Measurements from ENCODE around the gene GATC.

Gene GATC

DNA sequence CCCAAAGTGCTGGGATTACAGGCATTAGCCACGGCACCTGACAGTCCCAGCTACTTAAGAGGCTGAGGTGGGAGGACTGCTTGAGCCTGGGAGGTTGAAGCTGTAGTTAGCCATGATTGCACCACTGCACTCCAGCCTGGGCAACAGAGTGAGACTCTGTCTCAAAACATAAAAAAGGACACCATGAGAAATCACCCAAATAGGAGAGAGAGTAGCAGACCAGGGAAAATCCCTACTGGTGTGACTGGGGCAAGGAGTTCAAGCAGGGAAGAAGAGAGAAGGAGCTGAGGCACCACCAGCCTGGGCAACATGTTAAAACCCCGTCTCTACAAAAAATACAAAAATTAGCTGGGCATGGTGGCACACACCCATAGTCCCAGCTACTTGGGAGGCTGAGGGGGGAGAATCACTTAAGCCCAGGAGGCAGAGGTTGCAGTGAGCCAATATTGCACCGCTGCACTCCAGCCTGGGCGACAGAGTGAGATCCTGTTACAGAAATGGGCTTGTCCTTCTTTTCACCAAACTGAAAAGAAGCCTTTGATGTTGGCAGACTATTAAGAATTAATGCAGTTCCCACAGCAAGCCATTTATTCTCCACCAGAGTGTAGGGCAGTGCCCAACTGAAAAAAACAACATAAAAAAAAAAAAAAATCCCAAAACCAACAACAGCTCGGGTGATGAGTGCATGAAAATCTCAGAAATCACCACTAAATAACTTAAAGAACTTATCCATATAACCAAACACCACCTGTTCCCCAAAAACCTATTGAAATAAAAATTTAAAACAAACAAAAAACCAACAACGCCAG lies 27.8 kb downstream of the GATC start:
- peak overlapping the region; percentile 14; the same call in 1 of the 2 replicates for H3K27ac ChIP-seq
- TF ChIP-seq, protein P1, sequence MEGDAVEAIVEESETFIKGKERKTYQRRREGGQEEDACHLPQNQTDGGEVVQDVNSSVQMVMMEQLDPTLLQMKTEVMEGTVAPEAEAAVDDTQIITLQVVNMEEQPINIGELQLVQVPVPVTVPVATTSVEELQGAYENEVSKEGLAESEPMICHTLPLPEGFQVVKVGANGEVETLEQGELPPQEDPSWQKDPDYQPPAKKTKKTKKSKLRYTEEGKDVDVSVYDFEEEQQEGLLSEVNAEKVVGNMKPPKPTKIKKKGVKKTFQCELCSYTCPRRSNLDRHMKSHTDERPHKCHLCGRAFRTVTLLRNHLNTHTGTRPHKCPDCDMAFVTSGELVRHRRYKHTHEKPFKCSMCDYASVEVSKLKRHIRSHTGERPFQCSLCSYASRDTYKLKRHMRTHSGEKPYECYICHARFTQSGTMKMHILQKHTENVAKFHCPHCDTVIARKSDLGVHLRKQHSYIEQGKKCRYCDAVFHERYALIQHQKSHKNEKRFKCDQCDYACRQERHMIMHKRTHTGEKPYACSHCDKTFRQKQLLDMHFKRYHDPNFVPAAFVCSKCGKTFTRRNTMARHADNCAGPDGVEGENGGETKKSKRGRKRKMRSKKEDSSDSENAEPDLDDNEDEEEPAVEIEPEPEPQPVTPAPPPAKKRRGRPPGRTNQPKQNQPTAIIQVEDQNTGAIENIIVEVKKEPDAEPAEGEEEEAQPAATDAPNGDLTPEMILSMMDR (IDR thresholded peaks at IDR 0.05), result no peak
- no peak for TF ChIP-seq ZFX (IDR thresholded peaks at IDR 0.05; ENCODE audit: borderline replicate concordance)

DNA sequence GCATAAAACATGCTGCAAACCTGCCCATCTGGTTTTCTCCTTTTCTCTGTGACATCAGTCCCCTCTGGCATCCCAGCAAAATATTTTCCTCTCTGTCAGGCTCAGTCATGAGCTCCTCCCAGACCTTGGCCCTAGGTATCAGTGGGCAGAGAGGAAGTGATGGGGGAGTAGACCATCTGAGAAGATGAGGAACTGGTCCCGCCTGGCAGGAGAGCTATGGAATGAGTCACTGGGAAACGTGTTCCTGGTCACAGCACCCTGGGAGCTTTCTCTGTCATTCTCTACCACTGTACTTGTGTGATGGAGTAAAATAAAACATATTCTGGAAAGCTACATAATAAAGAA lies 28.3 kb downstream of the GATC start:
- no peak for TF ChIP-seq ZFX (IDR thresholded peaks at IDR 0.05; ENCODE audit: borderline replicate concordance)
- TF ChIP-seq, protein P1 (IDR thresholded peaks at IDR 0.05), result no peak
- peak overlapping the region; percentile 14; the same call in 1 of the 2 replicates for H3K27ac ChIP-seq

DNA sequence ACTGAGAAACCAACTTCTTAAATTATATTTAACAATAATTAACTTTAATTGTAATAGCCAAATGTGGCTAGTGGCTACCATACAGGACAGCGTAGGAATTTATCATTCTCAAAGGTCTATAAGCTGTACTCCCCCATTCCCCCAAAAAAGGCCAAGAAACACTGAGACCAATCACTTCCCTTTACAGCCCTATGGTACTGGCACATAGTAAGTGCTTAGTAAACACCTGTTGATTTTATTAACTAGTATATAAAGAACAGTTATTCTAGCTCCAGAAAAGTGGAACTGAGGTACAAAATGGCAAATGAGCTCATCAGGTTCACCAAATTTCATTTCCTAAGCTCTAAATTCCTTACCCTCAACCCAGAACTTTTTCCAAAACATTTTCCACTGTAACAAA lies 29.4 kb downstream of the GATC start:
- no peak for TF ChIP-seq ZFX (IDR thresholded peaks at IDR 0.05; ENCODE audit: borderline replicate concordance)
- TF ChIP-seq, protein P1 (IDR thresholded peaks at IDR 0.05), result no peak
- no peak overlapping the region for H3K27ac ChIP-seq

DNA sequence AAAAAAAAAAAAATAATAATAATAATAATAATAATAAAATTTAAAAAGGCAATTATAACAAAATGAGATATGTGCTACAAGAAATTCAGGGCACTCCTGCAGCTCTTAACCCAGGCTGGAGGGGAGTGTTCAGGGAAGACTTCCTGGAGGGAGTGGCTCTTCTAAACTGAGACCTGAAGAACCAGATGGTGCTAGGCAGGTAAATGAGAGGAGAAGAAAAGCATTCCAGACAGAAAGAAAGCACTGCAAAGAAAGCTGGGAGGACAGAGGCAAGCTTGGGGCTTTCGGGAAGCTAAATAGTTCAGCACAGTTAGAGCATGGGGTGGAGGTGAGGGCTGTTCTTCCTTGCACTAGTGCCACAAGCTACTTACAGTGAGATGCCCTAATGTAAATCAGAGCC lies 33.2 kb downstream of the GATC start:
- H3K27ac ChIP-seq, result no peak overlapping the region

DNA sequence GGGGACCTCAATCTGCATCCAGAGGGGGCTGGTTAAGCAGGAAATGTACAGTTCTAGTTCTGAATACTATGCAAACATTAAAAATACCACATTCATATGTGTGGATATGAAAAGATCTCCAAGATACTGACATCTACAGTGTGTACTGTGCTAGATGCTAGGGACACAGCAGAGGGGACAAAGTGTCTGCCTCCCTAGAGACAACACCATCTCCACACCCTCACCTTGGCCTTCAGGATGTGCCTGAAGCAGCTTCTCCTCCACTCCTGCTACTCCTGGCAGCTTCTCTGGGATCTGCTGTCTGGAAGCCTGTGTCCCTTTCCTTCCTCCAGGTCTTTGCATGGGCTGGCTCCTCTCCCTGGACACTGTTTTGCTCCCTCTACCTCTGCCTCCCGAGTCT lies 34.0 kb downstream of the GATC start:
- TF ChIP-seq, protein P1 (IDR thresholded peaks at IDR 0.05), result no peak
- no peak for TF ChIP-seq ZFX (IDR thresholded peaks at IDR 0.05; ENCODE audit: borderline replicate concordance)
- no peak overlapping the region for H3K27ac ChIP-seq

More for the DNA sequence above, 33.2 kb downstream of the GATC start:
- TF ChIP-seq, protein P1 (IDR thresholded peaks at IDR 0.05), result no peak
- no peak for TF ChIP-seq ZFX (IDR thresholded peaks at IDR 0.05; ENCODE audit: borderline replicate concordance)

DNA sequence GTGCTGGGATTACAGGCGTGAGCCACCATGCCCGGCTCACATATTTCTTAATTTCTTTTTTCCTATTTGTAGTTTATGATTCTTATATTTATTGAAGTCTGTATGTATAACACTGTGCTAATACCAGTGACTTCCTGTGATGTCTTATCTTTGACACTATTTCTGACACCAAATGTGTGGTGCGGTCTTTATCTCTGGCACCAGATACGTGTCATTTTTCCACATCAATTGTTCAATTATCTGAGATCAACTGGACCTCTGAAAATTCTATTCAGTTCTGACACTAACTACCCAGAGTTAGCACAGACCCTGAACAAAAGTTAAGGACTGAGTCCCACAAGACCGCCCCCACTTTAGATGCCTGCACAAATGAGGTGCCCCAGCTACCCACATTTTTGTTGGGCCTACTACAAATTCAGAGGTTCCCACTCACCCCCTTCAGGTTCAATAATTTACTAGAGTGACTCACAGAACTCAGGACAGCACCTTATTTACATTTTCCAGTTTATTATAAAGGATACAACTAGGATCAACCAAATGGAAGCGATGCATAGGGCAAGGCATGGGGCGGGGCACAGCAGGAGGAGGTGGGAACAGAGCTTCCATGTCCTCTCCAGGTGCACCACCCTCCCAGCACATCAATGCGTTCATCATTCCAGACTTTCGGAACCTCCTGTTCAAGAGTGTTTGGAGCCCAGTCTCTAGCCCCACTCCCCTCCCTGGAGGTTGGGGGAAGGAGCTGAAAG lies 35.0 kb downstream of the GATC start:
- H3K27ac ChIP-seq, result no peak overlapping the region
- no peak for TF ChIP-seq ZFX (IDR thresholded peaks at IDR 0.05; ENCODE audit: borderline replicate concordance)
- TF ChIP-seq, protein P1 (IDR thresholded peaks at IDR 0.05), result no peak

DNA sequence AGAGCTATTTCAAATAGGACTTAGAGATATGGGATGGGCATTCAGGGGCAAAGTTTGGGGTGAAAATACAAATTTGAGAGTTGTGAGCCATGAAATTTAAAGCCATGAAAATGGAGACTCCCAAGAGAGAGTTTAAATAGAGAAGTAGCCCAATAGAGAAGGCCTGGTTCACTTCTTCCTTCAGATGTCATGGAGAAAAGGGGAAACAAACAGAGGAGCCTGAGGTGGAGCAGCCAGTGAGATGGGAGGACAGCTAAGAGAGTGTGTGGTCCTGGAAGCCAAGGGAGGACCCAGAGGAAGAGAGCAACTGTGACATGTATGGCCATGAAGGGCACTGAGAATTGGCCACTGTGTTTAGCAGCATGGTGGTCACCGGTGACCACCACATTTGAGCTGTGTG lies 37.4 kb downstream of the GATC start:
- TF ChIP-seq, protein P1 (IDR thresholded peaks at IDR 0.05), result no peak
- TF ChIP-seq ZFX (IDR thresholded peaks at IDR 0.05; ENCODE audit: borderline replicate concordance), result no peak
- H3K27ac ChIP-seq, result no peak overlapping the region

All from 22Rv1 (cell line).